Stomach (tissue), 9 donors: ENCODE data around the gene CNOT2. TPM values are rescaled to one million over a fixed set of nuclear protein-coding genes. Genes with fewer than 3 reads are reported as not detected.

ENCODE experiments used
- DNase-seq, 2 donors: peaks; one replicate each; pipeline versions ENCODE4 v3.0.0 to v3.0.0-alpha.2; 2013 to 2019
- H3K27ac ChIP-seq, 5 donors: fragments of 200-600 bp in 4 of 5; sonication (generic) in 4 of 5; one replicate each; pipeline ENCODE4 v1.5.1; 2013 to 2019; ENCODE audit warnings: mild to moderate bottlenecking in 1 of 5, moderate library complexity in 1 of 5
- H3K27me3 ChIP-seq, 3 donors: fragments of 200-600 bp; sonication (generic); one replicate each; pipeline ENCODE4 v1.5.1; 2017 to 2019; ENCODE audit warnings: mixed run types in 1 of 3
- H3K36me3 ChIP-seq, 4 donors: fragments of 200-600 bp; sonication (generic); 1 replicate in 3 of 4; 2 replicates in 1 of 4; pipeline ENCODE4 v1.5.1; 2016 to 2019
- H3K4me1 ChIP-seq, 4 donors: fragments of 200-600 bp; sonication (generic); one replicate each; pipeline ENCODE4 v1.5.1; 2016 to 2019
- H3K4me3 ChIP-seq, 4 donors: fragments of 200-600 bp; sonication (generic) in 3 of 4; one replicate each; pipeline ENCODE4 v1.5.1; 2016 to 2019; ENCODE audit warnings: mild to moderate bottlenecking in 1 of 4
- H3K9me3 ChIP-seq, 4 donors: fragments of 200-600 bp; sonication (generic); one replicate each; pipeline ENCODE4 v1.5.1; 2016 to 2019
- CTCF ChIP-seq, 7 experiments: fragments of 450-650 bp in 4 of 7; fragments of 200-600 bp in 3 of 7; sonication (generic) in 3 of 7; IDR thresholded peaks; one replicate each; pipeline ENCODE4 v1.5.1; 2016 to 2019; ENCODE audit warnings: antibody characterized with exemption in 7 of 7, control low read depth in 2 of 7, mild to moderate bottlenecking in 1 of 7
- EP300 ChIP-seq: sonication (generic); formaldehyde crosslinking; IDR thresholded peaks from one replicate; pipeline ENCODE4 v1.6.1; 2017; ENCODE audit warnings: antibody characterized with exemption
- POLR2A ChIP-seq, 4 donors: fragments of 450-650 bp; IDR thresholded peaks; one replicate each; pipeline ENCODE4 v1.6.1; 2016; ENCODE audit warnings: antibody characterized with exemption in 4 of 4, control low read depth in 2 of 4, mild to moderate bottlenecking in 1 of 4, moderate library complexity in 1 of 4
- POLR2AphosphoS5 ChIP-seq, 3 donors: sonication (generic); formaldehyde crosslinking; IDR thresholded peaks; one replicate each; pipeline ENCODE4 v1.6.1; 2016; ENCODE audit warnings: antibody characterized with exemption in 3 of 3
- WGBS, 5 donors: extraction: QIAGEN DNeasy Blood & Tissue Kit in 3 of 5; methylation state at CpG; one replicate each; pipeline versions ENCODE4 v1.1.5 to v1.1.7; 2013 to 2018; 5-methylcytosine and 5-hydroxymethylcytosine counted together
- intact Hi-C: fragments of 100-400 bp; cut with DNase I; formaldehyde crosslinking; loops from one replicate; pipeline ENCODE4 v1.15.1; 2023; ENCODE audit warnings: low total_unique reads
- polyA plus RNA-seq, 3 donors: library from polyadenylated mRNA; stranded (reverse); fragments of 200-250 nt; gene quantifications; one replicate each; pipeline ENCODE4 v1.2.3, GENCODE V29; 2013
- total RNA-seq, 5 donors: library from RNA; depleted of rRNA; stranded (reverse); fragments of >200 nt; gene quantifications; one replicate each; pipeline versions ENCODE4 v1.1.0 to v1.2.3, GENCODE V29; 2014 to 2016
- donor health status: healthy with polysubstance abuse.
- donor health status: Bipolar disorder and iron deficiency.
- donor health status: healthy.

CNOT2 gene
- total and polyA plus RNA-seq, 8 donors: 18.0 to 237 (median 60.0) TPM

- H3K9me3 ChIP-seq: no peaks in the 10 kb centered on the region
- no peak overlapping the region for H3K4me3 ChIP-seq
- no peak overlapping the region for H3K27ac ChIP-seq
- H3K4me1 ChIP-seq: no peaks in the 10 kb centered on the region
- intact Hi-C loops: no loop called here
- no peak for DNase-seq
- TF ChIP-seq EP300: no peak
- no peak for TF ChIP-seq POLR2AphosphoS5 (IDR thresholded peaks at IDR 0.05)
- TF ChIP-seq POLR2A (IDR thresholded peaks at IDR 0.05): no peak
- TF ChIP-seq CTCF (IDR thresholded peaks at IDR 0.05): no peak
- WGBS, 5 donors: 96 to 98% (median 96%) methylated on average over 3 of the region's 3 CpGs
- no peaks in the 10 kb centered on the region for H3K27me3 ChIP-seq
- peaks cover 0 to 11% (median 5%) of the 10 kb centered on the region in 4 donors for H3K36me3 ChIP-seq
Observed at GRCh38 chr12:70329728-70330127, 86.5 kb downstream of the CNOT2 start.

GRCh38 chr12:70330158-70330557 lies 86.9 kb downstream of the CNOT2 start:
- intact Hi-C loops: no loop called here
- Histone ChIP-seq H3K4me3 (no peak overlapping the region), H3K27me3 (no peaks in the 10 kb centered on the region), H3K36me3 (peaks cover 0 to 16% (median 9%) of the 10 kb centered on the region in 4 donors), H3K4me1 (no peaks in the 10 kb centered on the region), H3K9me3 (no peaks in the 10 kb centered on the region), H3K27ac (no peak overlapping the region)
- DNase-seq: no peak
- no peak for TF ChIP-seq EP300
- no peak for TF ChIP-seq POLR2AphosphoS5 (IDR thresholded peaks at IDR 0.05)
- no peak for TF ChIP-seq CTCF (IDR thresholded peaks at IDR 0.05)
- TF ChIP-seq POLR2A (IDR thresholded peaks at IDR 0.05): no peak
- 94 to 100% (median 98%) methylated on average over 2 of the region's 2 CpGs for WGBS, 5 donors

DNA sequence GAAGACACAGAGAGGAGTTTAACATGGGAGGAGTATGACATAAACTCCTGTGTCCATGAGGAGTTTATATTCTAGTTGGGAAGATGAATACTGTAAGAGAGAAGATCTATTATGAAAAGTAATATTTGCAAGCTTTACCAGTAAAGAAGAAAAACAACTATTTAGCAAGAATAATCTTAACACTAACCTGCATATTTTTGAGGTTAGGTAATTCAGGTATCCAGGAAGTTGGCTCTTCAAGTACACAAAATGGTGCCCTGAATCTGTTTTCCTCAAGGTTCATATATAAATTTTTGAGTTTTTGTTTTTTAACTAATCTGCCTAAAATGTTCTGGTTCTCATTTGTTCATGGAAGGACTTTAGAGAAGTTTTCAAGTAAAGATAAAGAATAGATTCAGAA lies 89.0 kb downstream of the CNOT2 start:
- Histone ChIP-seq H3K4me1 (no peaks in the 10 kb centered on the region), H3K9me3 (no peaks in the 10 kb centered on the region), H3K36me3 (peaks cover 0 to 34% (median 24%) of the 10 kb centered on the region in 4 donors), H3K27ac (no peak overlapping the region), H3K4me3 (no peak overlapping the region), H3K27me3 (no peaks in the 10 kb centered on the region)
- DNase-seq: no peak
- intact Hi-C loops: no loop called here
- TF ChIP-seq CTCF (IDR thresholded peaks at IDR 0.05): no peak

DNA sequence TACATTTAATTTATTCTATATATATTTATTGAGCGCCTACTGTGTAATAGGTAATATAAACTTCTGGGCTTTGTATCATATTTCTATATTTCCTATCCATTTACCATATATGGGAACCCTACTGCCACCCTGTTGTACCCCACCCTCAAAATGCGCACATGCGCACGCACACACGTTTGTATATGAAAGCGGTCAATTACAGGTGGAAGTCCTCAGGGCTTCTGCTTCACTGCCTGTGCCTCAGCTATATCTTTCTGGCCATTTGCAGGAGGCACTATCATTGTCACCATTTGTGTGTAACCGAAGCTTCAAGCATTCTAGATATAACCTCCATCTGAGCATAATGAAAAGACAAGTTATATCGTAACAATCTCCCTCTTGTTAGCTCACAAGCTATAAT lies 91.5 kb downstream of the CNOT2 start:
- 95 to 98% (median 97%) methylated on average over 8 of the region's 8 CpGs for WGBS, 5 donors
- no peak overlapping the region for H3K27ac ChIP-seq
- no peak for TF ChIP-seq POLR2AphosphoS5 (IDR thresholded peaks at IDR 0.05)
- no peak for TF ChIP-seq POLR2A (IDR thresholded peaks at IDR 0.05)
- no peak for TF ChIP-seq CTCF (IDR thresholded peaks at IDR 0.05)
- TF ChIP-seq EP300: no peak

More for the DNA sequence above, 91.5 kb downstream of the CNOT2 start:
- DNase-seq: no peak
- Histone ChIP-seq H3K9me3 (no peaks in the 10 kb centered on the region), H3K4me3 (no peak overlapping the region), H3K4me1 (no peaks in the 10 kb centered on the region), H3K36me3 (peaks cover 13 to 58% (median 43%) of the 10 kb centered on the region in 4 donors), H3K27me3 (no peaks in the 10 kb centered on the region)
- intact Hi-C loops: no loop called here
